Stimulated activated naive B cell treated with anti-CD40 and anti-IgM and Interleukin-4, amounts not matched to agents 10 μg/mL and 1 μg/mL and 100 μg/mL, for 72 hours (primary cell): ENCODE measurements around the gene B3GNT5.
A peak's percentile ranks its signal among the peaks of the same experiment; 100 is the strongest.

ENCODE experiments used
- ATAC-seq, 2 donors: fragments of 150-1000 bp; cut with Tn5 transposase; replicated peaks; 2 replicates each; pipeline ENCODE4 v1.10.0; 2021; ENCODE audit warnings: moderate library complexity in 1 of 2
- DNase-seq: peaks from one replicate; pipeline ENCODE4 v3.0.0; 2021
- H3K27ac Mint-ChIP-seq: one replicate; pipeline ENCODE4 v1.8.0; 2022; ENCODE audit warnings: mild to moderate bottlenecking, mixed read lengths
- H3K27me3 Mint-ChIP-seq, 2 donors: one replicate each; pipeline ENCODE4 v1.8.0; 2022; ENCODE audit warnings: mixed read lengths in 2 of 2
- H3K36me3 Mint-ChIP-seq, 2 donors: one replicate each; pipeline ENCODE4 v1.8.0; 2022; ENCODE audit warnings: mixed read lengths in 2 of 2, mild to moderate bottlenecking in 1 of 2
- H3K4me1 Mint-ChIP-seq, 2 donors: one replicate each; pipeline ENCODE4 v1.8.0; 2022; ENCODE audit warnings: mixed read lengths in 2 of 2, mild to moderate bottlenecking in 1 of 2
- H3K4me3 Mint-ChIP-seq, 2 donors: one replicate each; pipeline ENCODE4 v1.8.0; 2022; ENCODE audit warnings: mild to moderate bottlenecking in 2 of 2, mixed read lengths in 2 of 2, moderate library complexity in 1 of 2
- H3K9me3 Mint-ChIP-seq, 2 donors: one replicate each; pipeline ENCODE4 v1.8.0; 2022; ENCODE audit warnings: mixed read lengths in 2 of 2, mild to moderate bottlenecking in 1 of 2

The B3GNT5 gene

GRCh38 chr3:183300996-183301562 lies 48.0 kb downstream of the B3GNT5 start:
- DNase-seq (no peak), ATAC-seq (no peak)
- no peak overlapping the region for H3K27ac Mint-ChIP-seq
- H3K9me3 Mint-ChIP-seq = peaks cover 0 to 3% of the 10 kb centered on the region in 2 donors
- peaks cover 10 to 14% of the 10 kb centered on the region in 2 donors for H3K36me3 Mint-ChIP-seq
- no peak overlapping the region for H3K4me3 Mint-ChIP-seq
- H3K27me3 Mint-ChIP-seq = peaks cover 18 to 25% of the 10 kb centered on the region in 2 donors
- H3K4me1 Mint-ChIP-seq = peaks cover 0 to 6% of the 10 kb centered on the region in 2 donors

- Mint-ChIP-seq H3K9me3 (no peaks in the 10 kb centered on the region), H3K27ac (no peak overlapping the region), H3K4me1 (peaks cover 8 to 16% of the 10 kb centered on the region in 2 donors), H3K4me3 (no peak overlapping the region), H3K36me3 (peaks cover 4 to 8% of the 10 kb centered on the region in 2 donors), H3K27me3 (peaks cover 13 to 19% of the 10 kb centered on the region in 2 donors)
- DNase-seq (no peak), ATAC-seq (no peak)
Measured at GRCh38 chr3:183301937-183302580, 49.0 kb downstream of the B3GNT5 start.

- no peaks in the 10 kb centered on the region for H3K9me3 Mint-ChIP-seq
- peaks cover 13 to 27% of the 10 kb centered on the region in 2 donors for H3K4me1 Mint-ChIP-seq
- no peak for ATAC-seq
- H3K27ac Mint-ChIP-seq = no peak overlapping the region
- peaks cover 2 to 5% of the 10 kb centered on the region in 2 donors for H3K36me3 Mint-ChIP-seq
- no peak overlapping the region for H3K4me3 Mint-ChIP-seq
- DNase-seq = no peak
- H3K27me3 Mint-ChIP-seq = peaks cover 18% of the 10 kb centered on the region in 2 donors
Measured at GRCh38 chr3:183303690-183304089, 50.6 kb downstream of the B3GNT5 start.

GRCh38 chr3:183306798-183307671 lies 54.0 kb downstream of the B3GNT5 start:
- Mint-ChIP-seq H3K36me3 (peaks cover 4 to 14% of the 10 kb centered on the region in 2 donors), H3K9me3 (no peaks in the 10 kb centered on the region), H3K4me3 (peak overlapping the region; percentile 36 to 62), H3K27ac (peak overlapping the region; percentile 70), H3K4me1 (peaks cover 15 to 27% of the 10 kb centered on the region in 2 donors), H3K27me3 (peaks cover 12 to 16% of the 10 kb centered on the region in 2 donors)
- ATAC-seq (peak; percentile 98 to 99), DNase-seq (peak; percentile 64)

- Mint-ChIP-seq H3K36me3 (peaks cover 4 to 14% of the 10 kb centered on the region in 2 donors), H3K4me3 (peak overlapping the region; percentile 15 to 50), H3K9me3 (no peaks in the 10 kb centered on the region), H3K27ac (no peak overlapping the region), H3K4me1 (peaks cover 16 to 34% of the 10 kb centered on the region in 2 donors), H3K27me3 (peaks cover 12 to 16% of the 10 kb centered on the region in 2 donors)
- no peak for DNase-seq
- ATAC-seq = no peak
Measured at GRCh38 chr3:183307749-183308148, 54.7 kb downstream of the B3GNT5 start.

GRCh38 chr3:183308751-183309150 lies 55.7 kb downstream of the B3GNT5 start:
- peaks cover 0 to 2% of the 10 kb centered on the region in 2 donors for H3K9me3 Mint-ChIP-seq
- no peak overlapping the region for H3K27ac Mint-ChIP-seq
- peaks cover 4 to 14% of the 10 kb centered on the region in 2 donors for H3K36me3 Mint-ChIP-seq
- ATAC-seq (no peak), DNase-seq (no peak)
- peaks cover 23 to 42% of the 10 kb centered on the region in 2 donors for H3K4me1 Mint-ChIP-seq
- no peak overlapping the region for H3K4me3 Mint-ChIP-seq
- H3K27me3 Mint-ChIP-seq = peaks cover 9 to 15% of the 10 kb centered on the region in 2 donors

GRCh38 chr3:183309276-183309675 lies 56.2 kb downstream of the B3GNT5 start:
- peaks cover 23 to 43% of the 10 kb centered on the region in 2 donors for H3K4me1 Mint-ChIP-seq
- H3K27me3 Mint-ChIP-seq = peaks cover 5 to 12% of the 10 kb centered on the region in 2 donors
- H3K36me3 Mint-ChIP-seq = peaks cover 4 to 14% of the 10 kb centered on the region in 2 donors
- H3K27ac Mint-ChIP-seq = no peak overlapping the region
- ATAC-seq (no peak), DNase-seq (no peak)
- H3K9me3 Mint-ChIP-seq = peaks cover 0 to 2% of the 10 kb centered on the region in 2 donors
- no peak overlapping the region for H3K4me3 Mint-ChIP-seq

GRCh38 chr3:183310936-183311335 lies 57.9 kb downstream of the B3GNT5 start:
- Mint-ChIP-seq H3K4me3 (no peak overlapping the region), H3K4me1 (peaks cover 23 to 43% of the 10 kb centered on the region in 2 donors), H3K9me3 (peaks cover 0 to 2% of the 10 kb centered on the region in 2 donors), H3K27ac (no peak overlapping the region), H3K27me3 (peaks cover 5 to 16% of the 10 kb centered on the region in 2 donors), H3K36me3 (peaks cover 4 to 17% of the 10 kb centered on the region in 2 donors)
- ATAC-seq (no peak), DNase-seq (no peak)

GRCh38 chr3:183312433-183312832 lies 59.4 kb downstream of the B3GNT5 start:
- Mint-ChIP-seq H3K9me3 (peaks cover 0 to 2% of the 10 kb centered on the region in 2 donors), H3K36me3 (peaks cover 4 to 19% of the 10 kb centered on the region in 2 donors), H3K27ac (no peak overlapping the region), H3K4me3 (no peak overlapping the region), H3K27me3 (peaks cover 5 to 18% of the 10 kb centered on the region in 2 donors), H3K4me1 (peaks cover 13 to 29% of the 10 kb centered on the region in 2 donors)
- ATAC-seq (no peak), DNase-seq (no peak)

GRCh38 chr3:183313351-183313750 lies 60.3 kb downstream of the B3GNT5 start:
- Mint-ChIP-seq H3K9me3 (peaks cover 0 to 2% of the 10 kb centered on the region in 2 donors), H3K4me1 (peaks cover 10 to 27% of the 10 kb centered on the region in 2 donors), H3K36me3 (peaks cover 4 to 19% of the 10 kb centered on the region in 2 donors), H3K4me3 (no peak overlapping the region), H3K27me3 (peaks cover 0 to 19% of the 10 kb centered on the region in 2 donors), H3K27ac (no peak overlapping the region)
- no peak for ATAC-seq
- no peak for DNase-seq

GRCh38 chr3:183313764-183314163 lies 60.7 kb downstream of the B3GNT5 start:
- peaks cover 0 to 19% of the 10 kb centered on the region in 2 donors for H3K27me3 Mint-ChIP-seq
- ATAC-seq (no peak), DNase-seq (no peak)
- peaks cover 4 to 19% of the 10 kb centered on the region in 2 donors for H3K36me3 Mint-ChIP-seq
- H3K4me3 Mint-ChIP-seq = no peak overlapping the region
- no peak overlapping the region for H3K27ac Mint-ChIP-seq
- H3K9me3 Mint-ChIP-seq = peaks cover 0 to 2% of the 10 kb centered on the region in 2 donors
- peaks cover 10 to 27% of the 10 kb centered on the region in 2 donors for H3K4me1 Mint-ChIP-seq

- peaks cover 0 to 20% of the 10 kb centered on the region in 2 donors for H3K27me3 Mint-ChIP-seq
- DNase-seq = no peak
- H3K27ac Mint-ChIP-seq = no peak overlapping the region
- peaks cover 0 to 9% of the 10 kb centered on the region in 2 donors for H3K36me3 Mint-ChIP-seq
- peaks cover 0 to 2% of the 10 kb centered on the region in 2 donors for H3K9me3 Mint-ChIP-seq
- no peak overlapping the region for H3K4me3 Mint-ChIP-seq
- ATAC-seq = no peak
- peaks cover 10 to 27% of the 10 kb centered on the region in 2 donors for H3K4me1 Mint-ChIP-seq
Measured at GRCh38 chr3:183315739-183316138, 62.7 kb downstream of the B3GNT5 start.

GRCh38 chr3:183317271-183317670 lies 64.2 kb downstream of the B3GNT5 start:
- Mint-ChIP-seq H3K36me3 (peaks cover 0 to 5% of the 10 kb centered on the region in 2 donors), H3K4me1 (peaks cover 10 to 25% of the 10 kb centered on the region in 2 donors), H3K4me3 (no peak overlapping the region), H3K27me3 (peaks cover 0 to 20% of the 10 kb centered on the region in 2 donors), H3K27ac (no peak overlapping the region), H3K9me3 (peaks cover 0 to 2% of the 10 kb centered on the region in 2 donors)
- ATAC-seq = no peak
- DNase-seq = no peak
